Stimulated activated CD8-positive, alpha-beta memory T cell treated with anti-CD3 and anti-CD28 coated beads, Interleukin-7, amount 100 ng/mL, for 48 hours (primary cell): ENCODE measurements around the gene TBC1D3C.
"Not testable (repeated sequence)": the region's sequence is repeated elsewhere in the genome, so short reads cannot be mapped to it uniquely, and the experiment has no call there.

ENCODE experiments used
- DNase-seq, 2 donors: peaks; one replicate each; pipeline ENCODE4 v3.0.0-alpha.2; 2020; ENCODE audit warnings: low read depth in 1 of 2; ENCODE audit errors: extremely low read depth in 1 of 2

Gene TBC1D3C

DNA sequence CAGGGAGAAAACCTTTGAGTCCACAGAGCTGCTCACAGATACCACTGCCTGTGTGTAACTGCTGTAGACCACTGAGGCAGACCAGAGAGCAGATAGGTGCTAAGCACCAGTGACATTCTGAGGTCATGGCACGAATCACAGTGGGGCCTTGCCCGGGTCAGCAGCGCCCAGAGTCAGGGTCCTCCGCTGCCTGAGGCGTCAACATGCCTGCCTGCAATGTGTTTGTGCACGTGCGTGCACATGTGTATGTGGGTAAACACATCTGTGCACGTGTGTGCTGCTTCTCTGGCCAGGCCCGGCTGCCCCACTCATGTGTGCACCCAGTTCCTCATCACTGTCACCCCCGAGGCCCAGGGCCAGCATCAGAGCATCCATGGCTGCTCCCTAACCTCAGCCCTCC lies at the start of gene TBC1D3C:
TBC1D3C (minus strand) TSS at position 101 of the 400 bp plus-strand sequence. CDS start 1,568 bp downstream, outside the sequence.
- DNase-seq: not testable (repeated sequence)

DNA sequence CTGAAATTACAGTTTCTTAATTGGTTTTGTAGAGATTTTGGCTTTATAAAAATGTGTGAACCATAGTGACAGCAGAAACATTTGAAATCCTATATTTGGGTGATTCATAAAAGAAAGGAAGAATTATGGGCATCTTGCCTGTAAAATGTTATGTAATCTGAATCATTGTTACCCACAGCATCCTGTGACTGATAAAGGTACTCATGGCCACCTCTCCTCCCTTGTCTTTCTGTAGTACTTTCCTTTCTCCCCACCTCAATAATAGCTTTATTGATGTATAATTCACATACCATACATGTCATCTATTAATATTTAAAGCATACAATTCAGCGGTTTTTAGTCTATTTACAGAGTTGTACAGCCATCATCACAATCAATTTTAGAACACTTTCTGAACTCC lies 30.8 kb upstream of the TBC1D3C start:
- DNase-seq: not testable (repeated sequence)

DNA sequence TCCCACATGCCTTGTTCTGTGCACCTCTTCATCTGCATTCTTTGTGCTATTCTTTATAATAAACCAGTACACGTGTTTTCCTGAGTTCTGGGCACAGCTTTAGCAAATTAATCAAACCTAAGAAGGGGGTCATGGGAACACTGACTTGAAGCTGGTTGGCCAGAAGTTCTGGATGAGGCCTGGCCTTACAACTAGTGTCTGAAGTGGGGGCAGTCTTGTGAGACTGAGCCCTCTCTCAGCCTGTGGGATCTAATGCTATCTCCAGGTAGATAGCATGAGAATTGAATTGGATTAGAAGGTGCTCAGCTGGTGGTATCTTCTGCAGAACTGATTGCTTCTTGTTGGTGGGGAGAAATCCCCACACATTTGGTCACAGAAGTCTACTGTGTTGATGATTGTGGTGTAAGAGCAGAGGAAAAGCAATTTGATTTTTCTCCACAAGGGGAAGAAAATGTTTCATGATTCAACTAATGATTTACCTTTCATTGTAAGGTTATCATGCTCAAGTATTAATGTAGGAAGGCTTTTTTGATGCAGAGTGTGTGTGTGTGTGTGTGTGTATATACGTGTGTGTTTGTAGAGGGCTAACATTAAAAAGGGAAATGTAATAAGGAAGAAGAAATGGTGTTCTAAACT lies 25.7 kb upstream of the TBC1D3C start:
- not testable (repeated sequence) for DNase-seq

DNA sequence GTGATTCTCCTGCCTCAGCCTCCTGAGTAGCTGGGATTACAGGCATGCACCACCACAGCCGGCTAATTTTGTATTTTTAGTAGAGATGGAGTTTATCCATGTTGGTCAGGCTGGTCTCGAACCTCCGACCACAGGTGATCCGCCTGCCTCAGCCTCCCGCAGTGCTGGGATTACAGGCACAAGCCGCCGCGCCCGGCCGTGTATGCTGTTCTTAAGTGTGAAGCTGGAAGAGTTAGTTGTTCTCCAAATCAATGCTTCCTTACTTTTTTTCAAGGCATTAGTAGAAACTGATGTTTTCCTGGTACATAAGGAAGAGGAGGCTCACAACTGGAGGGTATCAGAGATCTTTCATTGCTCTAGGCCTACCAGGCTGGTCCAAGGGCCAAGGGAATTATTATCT lies 19.7 kb upstream of the TBC1D3C start:
- not testable (repeated sequence) for DNase-seq

DNA sequence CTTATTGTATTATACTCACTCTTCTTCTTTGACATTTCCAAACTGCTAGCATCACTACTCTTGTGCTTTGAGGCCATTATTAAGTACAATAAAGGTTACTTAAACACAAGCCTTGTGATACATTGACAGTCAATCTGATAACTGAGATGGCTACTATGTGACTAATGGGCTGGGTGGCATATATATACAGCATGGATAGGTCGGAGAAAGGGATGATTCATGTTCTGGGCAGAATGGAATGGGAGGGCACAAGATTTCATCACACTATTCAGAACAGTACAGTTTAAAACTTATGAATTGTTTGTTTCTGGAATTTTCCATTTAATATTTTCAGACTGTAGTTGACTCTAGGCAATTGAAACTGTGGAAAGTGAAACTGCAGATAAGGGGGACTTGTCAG lies 18.9 kb upstream of the TBC1D3C start:
- not testable (repeated sequence) for DNase-seq
